HCT116 (cell line): Measurements from ENCODE around the gene DBN1. TPM values are rescaled to one million over a fixed set of nuclear protein-coding genes. Genes with fewer than 3 reads are reported as not detected.

Source experiments
- ATAC-seq: fragments of 200-7000 bp; cut with Tn5 transposase; 2 replicates; pipeline ENCODE4 v1.9.1; 2020; ENCODE audit warnings: mild to moderate bottlenecking, moderate library complexity
- BruUV-seq: library from RNA; stranded (reverse); fragments of 400-500 nt; replicated peaks from 2 replicates; lab custom pipeline; 2021; lab: Mats Ljungman, UMichigan
- CTCF ChIA-PET: fragments of 300-600 bp; sonication (Branson Sonifier 250); formaldehyde crosslinking; loops from one replicate; lab custom pipeline; 2021; ENCODE audit warnings: antibody characterized with exemption; lab: Charles Lee
- POLR2A ChIA-PET: fragments of 300-600, 350-600 bp; sonication (Branson Sonifier 250); formaldehyde crosslinking; loops from one replicate; lab custom pipeline; 2021; ENCODE audit warnings: antibody characterized with exemption; lab: Charles Lee
- RAD21 ChIA-PET, 2 experiments: fragments of 300-600 bp; sonication (Branson Sonifier 250); formaldehyde crosslinking; loops; one replicate each; lab custom pipeline; 2023; ENCODE audit warnings: low total read pairs in 2 of 2; ENCODE audit not compliant: uncharacterized antibody in 2 of 2, unreplicated experiment in 2 of 2, low non-redundant PET in 1 of 2; lab: Charles Lee
- DNase-seq: peaks from one replicate; pipeline ENCODE4 v3.0.0-alpha.2; 2010; ENCODE audit warnings: low read depth, low spot score
- H2AFZ ChIP-seq: fragments of 200-600 bp; shearing (Covaris generic), sonication (generic); 2 replicates; pipeline ENCODE4 v1.6.1; 2017; ENCODE audit warnings: low read depth, mixed run types, mixed read lengths, antibody characterized with exemption, low read length; ENCODE audit not compliant: poor library complexity, severe bottlenecking
- H3K27ac ChIP-seq: 2 replicates; pipeline ENCODE4 v1.5.1; 2012; ENCODE audit warnings: low read depth, low read length
- H3K27me3 ChIP-seq: fragments of 200-600 bp; sonication (generic); 2 replicates; pipeline ENCODE4 v1.6.1; 2016; ENCODE audit warnings: mixed run types, low read length, mixed read lengths; ENCODE audit not compliant: insufficient read depth
- H3K36me3 ChIP-seq, 2 experiments: fragments of 200-500 bp in 1 of 2; fragments of 200-600 bp in 1 of 2; sonication (Bioruptor generic) in 1 of 2; sonication (generic) in 1 of 2; 2 replicates each; pipeline versions ENCODE4 v1.5.1 to v1.6.1; 2014 to 2016; ENCODE audit warnings: low read length in 2 of 2, inconsistent platforms in 1 of 2, mixed read lengths in 1 of 2, mixed run types in 1 of 2; ENCODE audit not compliant: insufficient read depth in 2 of 2, control insufficient read depth in 1 of 2
- H3K4me1 ChIP-seq, 2 experiments: fragments of 200-600 bp in 1 of 2; sonication (generic) in 1 of 2; 2 replicates each; pipeline versions ENCODE4 v1.5.1 to v1.6.1; 2012 to 2017; ENCODE audit warnings: low read length in 2 of 2, inconsistent platforms in 1 of 2, mild to moderate bottlenecking in 1 of 2, mixed read lengths in 1 of 2, mixed run types in 1 of 2, moderate library complexity in 1 of 2; ENCODE audit not compliant: insufficient read depth in 2 of 2, control insufficient read depth in 1 of 2
- H3K4me2 ChIP-seq: fragments of 200-600 bp; sonication (generic); 2 replicates; pipeline ENCODE4 v1.6.1; 2017; ENCODE audit warnings: mixed run types, low read length, mixed read lengths
- H3K4me3 ChIP-seq, 2 experiments: fragments of 200-600 bp in 1 of 2; sonication (generic) in 1 of 2; replicated peaks in 1 of 2; 2 replicates each; pipeline ENCODE4 v1.5.1; 2011 to 2016; ENCODE audit warnings: low read length in 2 of 2, control low read depth in 1 of 2, low read depth in 1 of 2, mild to moderate bottlenecking in 1 of 2, mixed read lengths in 1 of 2, mixed run types in 1 of 2
- H3K79me2 ChIP-seq: fragments of 200-600 bp; sonication (generic); 2 replicates; pipeline ENCODE4 v1.6.1; 2017; ENCODE audit warnings: mild to moderate bottlenecking, mixed run types, low read length, moderate library complexity, mixed read lengths; ENCODE audit not compliant: insufficient read depth
- H3K9ac ChIP-seq: fragments of 200-600 bp; sonication (generic); 2 replicates; pipeline ENCODE4 v1.6.1; 2016; ENCODE audit warnings: low read length, mixed read lengths
- H3K9me2 ChIP-seq: fragments of 200-600 bp; sonication (generic), shearing (Covaris generic); 2 replicates; pipeline ENCODE4 v1.6.1; 2017; ENCODE audit warnings: mixed run types, mild to moderate bottlenecking, moderate library complexity; ENCODE audit not compliant: insufficient read depth
- H3K9me3 ChIP-seq, 2 experiments: fragments of 200-500 bp in 1 of 2; fragments of 200-600 bp in 1 of 2; sonication (Bioruptor generic) in 1 of 2; sonication (generic) in 1 of 2; 2 replicates each; pipeline ENCODE4 v1.6.1; 2014 to 2017; ENCODE audit warnings: low read length in 2 of 2, mixed read lengths in 2 of 2, inconsistent platforms in 1 of 2, low read depth in 1 of 2, mild to moderate bottlenecking in 1 of 2, mixed run types in 1 of 2, moderate library complexity in 1 of 2; ENCODE audit not compliant: control insufficient read depth in 1 of 2, insufficient read depth in 1 of 2
- H4K20me1 ChIP-seq: fragments of 200-600 bp; sonication (generic), shearing (Covaris generic); 2 replicates; pipeline ENCODE4 v1.6.1; 2017; ENCODE audit warnings: mixed run types, mild to moderate bottlenecking, moderate library complexity; ENCODE audit not compliant: insufficient read depth
- CTCF ChIP-seq, 3 experiments: fragments of 200-600 bp in 1 of 3; sonication (generic) in 1 of 3; IDR thresholded peaks in 2 of 3; conservative IDR thresholded peaks in 1 of 3; 2 replicates each; pipeline ENCODE4 v1.5.1; 2012 to 2017; ENCODE audit warnings: low read depth in 2 of 3, low read length in 2 of 3, antibody characterized with exemption in 1 of 3, borderline replicate concordance in 1 of 3, control low read depth in 1 of 3, mild to moderate bottlenecking in 1 of 3, mixed read lengths in 1 of 3, mixed run types in 1 of 3, moderate library complexity in 1 of 3; ENCODE audit not compliant: insufficient read depth in 1 of 3
- EGR1 ChIP-seq: IDR thresholded peaks from 2 replicates; pipeline ENCODE4 v1.6.1; 2012; ENCODE audit warnings: low read depth
- ELF1 ChIP-seq: IDR thresholded peaks from 2 replicates; pipeline ENCODE4 v1.6.1; 2012; ENCODE audit warnings: low read depth, borderline replicate concordance
- EZH2phosphoT487 ChIP-seq: fragments of 200-600 bp; IDR thresholded peaks from 2 replicates; pipeline ENCODE4 v1.6.1; 2018; ENCODE audit warnings: antibody characterized with exemption, borderline replicate concordance
- FOSL1 ChIP-seq: IDR thresholded peaks from 2 replicates; pipeline ENCODE4 v1.6.1; 2012; ENCODE audit warnings: low read depth
- MAX ChIP-seq: IDR thresholded peaks from 2 replicates; pipeline ENCODE4 v1.6.1; 2012
- REST ChIP-seq: IDR thresholded peaks from 2 replicates; pipeline ENCODE4 v1.6.1; 2012; ENCODE audit warnings: low read depth
- SRF ChIP-seq: IDR thresholded peaks from 2 replicates; pipeline ENCODE4 v1.6.1; 2012; ENCODE audit warnings: low read depth
- YY1 ChIP-seq: IDR thresholded peaks from 2 replicates; pipeline ENCODE4 v1.6.1; 2011; ENCODE audit warnings: low read length, low read depth, moderate library complexity, mild to moderate bottlenecking; ENCODE audit not compliant: insufficient replicate concordance; ENCODE audit errors: extremely low read depth
- ZFX ChIP-seq: fragments of 450-650 bp; IDR thresholded peaks from 2 replicates; pipeline ENCODE4 v1.6.1; 2017
- intact Hi-C: fragments of 100-400 bp; cut with micrococcal nuclease; formaldehyde crosslinking; loops from 2 replicates; pipeline ENCODE4 v1.10.0; 2022
- total RNA-seq: library from RNA; stranded (reverse); gene quantifications from one replicate; pipeline ENCODE4 v1.2.1, GENCODE V29; 2021; ENCODE audit not compliant: unreplicated experiment

Gene DBN1
- total RNA-seq, 1 experiment from 2014 or later: 144 TPM

GRCh38 chr5:177468329-177468684 lies 5.1 kb downstream of the DBN1 start:
- Histone ChIP-seq H3K27me3 (no peaks in the 10 kb centered on the region), H3K9ac (no peak overlapping the region), H2AFZ (no peak overlapping the region), H3K27ac (no peak overlapping the region), H3K79me2 (peaks cover 39% of the 10 kb centered on the region), H3K9me3 (no peaks in the 10 kb centered on the region), H4K20me1 (no peaks in the 10 kb centered on the region), H3K4me1 (peaks cover 4 to 32% of the 10 kb centered on the region in 2 experiments; a peak in 3 of 4 replicates), H3K9me2 (no peaks in the 10 kb centered on the region), H3K4me2 (no peak overlapping the region), H3K4me3 (no peak overlapping the region), H3K36me3 (peaks cover 27 to 35% of the 10 kb centered on the region in 2 experiments; a peak in 3 of 4 replicates)
- intact Hi-C loops: no loop called here
- no peak for DNase-seq
- ATAC-seq: no peak
- ChIA-PET CTCF (interaction anchor here (0.9 to 1.1 kb wide), 2 partner anchors 11 to 13 kb away, joined by 3 read pairs; no protein-coding TSS in a partner anchor), RAD21 (no interaction called here), POLR2A (interaction anchor here (1.2 kb wide), 1 partner anchor 29 kb away, joined by 3 read pairs; the partner anchor contains the start of gene PDLIM7)
- no TSS peak for BruUV-seq
- TF ChIP-seq SRF (no peak), REST (no peak), CTCF (IDR thresholded peaks at IDR 0.05 in 2 of 3, conservative IDR thresholded peaks at IDR 0.05 in 1 of 3; ENCODE audit: borderline replicate concordance in 1 of 3, insufficient read depth in 1 of 3, low read depth in 2 of 3, low read length in 2 of 3) (no peak), MAX (no peak), EZH2phosphoT487 (no peak), FOSL1 (no peak), ZFX (no peak), ELF1 (no peak), EGR1 (no peak), YY1 (no peak)
